GDM1 (cell line): Measurements from ENCODE around the gene RHEB.

Experiments used
- DNase-seq: peaks from one replicate; lab custom pipeline; 2025; lab: John Stamatoyannopoulos, UW

Gene RHEB

GRCh38 chr7:151503902-151504714 lies 15.6 kb downstream of the RHEB start:
- no peak for DNase-seq

- no peak for DNase-seq
Observed at GRCh38 chr7:151501676-151502075, 18.0 kb downstream of the RHEB start.

- DNase-seq, result no peak
Observed at GRCh38 chr7:151498495-151498894, 21.2 kb downstream of the RHEB start.

- DNase-seq, result no peak
Observed at GRCh38 chr7:151497306-151497871, 22.3 kb downstream of the RHEB start.

DNA sequence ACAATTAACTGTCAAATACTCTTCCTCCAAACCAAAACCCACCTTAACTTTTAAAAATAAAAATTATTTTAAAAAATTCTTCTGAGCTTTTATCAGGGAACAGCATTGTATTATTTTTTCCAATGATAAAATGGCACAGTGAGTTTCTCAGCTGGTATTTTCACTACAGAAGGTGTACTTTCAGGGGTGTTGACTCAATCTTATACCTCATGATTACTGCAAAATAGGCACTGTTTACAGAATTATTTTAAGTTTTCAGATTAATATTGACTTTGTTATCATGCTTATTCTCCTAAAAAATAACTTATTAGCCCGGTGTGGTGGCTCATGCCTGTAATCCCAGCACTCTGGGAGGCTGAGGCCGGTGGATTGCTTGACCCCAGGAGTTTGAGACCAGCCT lies 24.3 kb downstream of the RHEB start:
- DNase-seq, result no peak

GRCh38 chr7:151494298-151495284 lies 25.1 kb downstream of the RHEB start:
- no peak for DNase-seq

GRCh38 chr7:151493083-151493482 lies 26.6 kb downstream of the RHEB start:
- no peak for DNase-seq

GRCh38 chr7:151491859-151492258 lies 27.8 kb downstream of the RHEB start:
- DNase-seq, result no peak

DNA sequence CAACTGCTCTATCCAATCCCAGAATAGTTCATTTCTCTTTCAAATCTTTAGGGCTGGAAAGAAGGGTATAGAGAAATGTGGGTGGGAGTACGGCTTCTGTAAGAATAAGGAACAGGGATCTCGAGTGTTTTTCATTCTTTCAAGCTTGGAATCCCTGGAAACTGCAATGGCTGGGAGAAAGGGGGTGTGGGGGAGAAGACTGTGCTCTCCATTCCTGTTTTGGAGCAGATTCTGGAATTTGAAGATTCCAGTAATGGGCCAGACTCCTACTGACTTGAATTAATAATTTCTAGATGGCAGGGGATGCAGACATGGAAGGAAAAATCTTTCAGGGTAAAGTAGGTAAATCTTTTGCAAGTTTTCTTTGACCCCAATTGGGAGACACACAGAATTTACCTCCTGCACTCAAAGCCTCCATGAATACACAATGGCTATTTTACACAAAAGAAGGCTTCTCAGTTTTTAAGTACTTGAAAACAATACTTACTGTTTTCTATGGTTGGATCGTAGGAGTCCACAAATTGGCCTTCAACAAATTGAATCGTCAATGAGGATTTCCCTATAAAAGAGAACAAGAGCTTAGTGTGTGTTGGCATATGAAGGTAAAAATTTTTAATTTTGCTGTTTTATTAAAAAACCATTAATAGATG lies 29.1 kb downstream of the RHEB start:
- DNase-seq, result no peak

GRCh38 chr7:151489498-151489897 lies 30.2 kb downstream of the RHEB start:
- DNase-seq, result no peak

DNA sequence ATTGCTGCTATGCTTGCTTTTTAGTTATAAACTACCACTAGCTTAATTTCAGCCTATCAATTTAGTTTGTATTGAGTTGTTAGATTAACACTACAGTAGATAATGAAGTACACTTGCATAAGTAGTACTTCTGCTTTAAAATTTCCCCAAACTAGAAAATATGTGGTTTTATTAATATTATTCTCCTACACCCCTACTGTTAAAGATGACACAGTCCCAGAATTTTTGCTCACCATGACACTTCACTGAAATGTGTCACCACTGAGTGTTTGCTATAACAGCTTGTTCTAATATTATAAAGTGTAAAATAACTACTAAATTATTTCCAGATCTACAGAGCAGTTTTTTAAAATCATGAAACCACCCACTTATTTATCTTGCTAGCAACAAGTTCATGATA lies 31.6 kb downstream of the RHEB start:
- DNase-seq, result no peak

DNA sequence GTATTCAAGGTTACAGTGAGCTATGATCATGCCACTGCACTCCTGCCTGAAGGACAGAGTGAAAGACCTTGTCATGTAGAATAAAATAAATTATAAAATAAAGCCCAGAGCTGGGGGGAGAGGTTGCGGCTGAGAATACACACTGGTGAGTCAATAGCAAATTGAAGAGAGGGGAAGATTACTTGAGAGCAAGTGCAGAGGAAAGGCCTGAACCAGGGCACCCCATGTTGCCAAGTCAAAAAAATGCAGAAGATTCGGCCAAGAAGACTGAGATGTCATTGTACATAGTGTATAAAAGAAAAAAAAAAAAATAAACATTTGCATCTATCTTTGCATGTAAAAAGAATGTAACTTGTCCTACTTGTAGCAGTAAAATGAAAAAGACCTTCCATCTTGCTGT lies 32.5 kb downstream of the RHEB start:
- no peak for DNase-seq

DNA sequence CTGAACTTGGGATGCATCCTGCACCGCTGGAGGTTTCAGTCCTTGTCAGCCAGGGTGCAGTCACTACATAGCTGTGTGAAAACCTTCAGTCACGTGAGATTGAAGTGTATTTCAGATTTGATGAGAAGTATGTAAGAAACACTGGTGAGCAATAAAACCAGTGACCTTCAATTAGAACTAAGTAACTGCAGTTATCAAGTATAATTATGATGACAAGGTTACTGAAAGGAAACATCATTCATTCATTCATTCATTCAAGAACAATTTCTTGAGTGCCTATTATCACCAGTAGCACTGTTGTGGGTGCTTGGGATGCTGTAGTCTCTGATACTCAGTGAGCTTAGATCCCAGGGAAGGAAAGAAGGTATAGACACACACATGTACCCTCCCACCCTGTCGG lies 33.6 kb downstream of the RHEB start:
- no peak for DNase-seq

DNA sequence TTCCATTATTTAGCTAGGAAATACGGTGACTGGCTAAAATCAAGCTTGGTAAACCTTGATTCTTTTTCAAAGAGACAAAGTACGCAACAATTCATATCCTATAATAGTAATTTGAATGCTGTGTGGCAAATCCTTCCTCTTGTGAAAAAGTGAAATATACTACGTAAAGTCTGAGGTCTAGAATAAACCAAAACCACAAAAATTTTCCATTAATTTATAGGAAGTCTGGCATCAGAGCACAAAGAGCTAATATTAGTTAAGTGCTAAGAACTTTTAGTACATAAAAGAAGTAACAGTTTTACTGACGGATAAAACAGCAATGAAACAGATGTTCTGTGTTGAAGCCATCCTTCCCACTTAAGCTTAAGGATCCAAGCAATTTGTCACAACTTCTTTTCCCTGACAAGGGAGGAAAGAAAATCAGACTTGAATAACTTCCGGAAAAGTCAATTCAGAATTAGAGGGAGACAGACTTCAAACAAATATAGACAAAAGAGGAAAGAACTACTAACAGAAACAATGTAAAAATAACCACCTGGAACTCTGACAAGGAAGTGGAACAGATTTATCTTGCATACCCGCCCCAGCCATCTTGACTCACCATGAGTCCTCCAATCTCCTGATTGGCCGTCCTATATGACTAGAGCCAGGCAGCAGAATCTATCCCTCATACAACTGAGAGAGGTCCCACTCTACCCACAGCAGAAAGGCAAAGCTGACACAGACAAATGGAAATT lies 34.6 kb downstream of the RHEB start:
- no peak for DNase-seq

- no peak for DNase-seq
Observed at GRCh38 chr7:151483711-151483983, 36.0 kb downstream of the RHEB start.

DNA sequence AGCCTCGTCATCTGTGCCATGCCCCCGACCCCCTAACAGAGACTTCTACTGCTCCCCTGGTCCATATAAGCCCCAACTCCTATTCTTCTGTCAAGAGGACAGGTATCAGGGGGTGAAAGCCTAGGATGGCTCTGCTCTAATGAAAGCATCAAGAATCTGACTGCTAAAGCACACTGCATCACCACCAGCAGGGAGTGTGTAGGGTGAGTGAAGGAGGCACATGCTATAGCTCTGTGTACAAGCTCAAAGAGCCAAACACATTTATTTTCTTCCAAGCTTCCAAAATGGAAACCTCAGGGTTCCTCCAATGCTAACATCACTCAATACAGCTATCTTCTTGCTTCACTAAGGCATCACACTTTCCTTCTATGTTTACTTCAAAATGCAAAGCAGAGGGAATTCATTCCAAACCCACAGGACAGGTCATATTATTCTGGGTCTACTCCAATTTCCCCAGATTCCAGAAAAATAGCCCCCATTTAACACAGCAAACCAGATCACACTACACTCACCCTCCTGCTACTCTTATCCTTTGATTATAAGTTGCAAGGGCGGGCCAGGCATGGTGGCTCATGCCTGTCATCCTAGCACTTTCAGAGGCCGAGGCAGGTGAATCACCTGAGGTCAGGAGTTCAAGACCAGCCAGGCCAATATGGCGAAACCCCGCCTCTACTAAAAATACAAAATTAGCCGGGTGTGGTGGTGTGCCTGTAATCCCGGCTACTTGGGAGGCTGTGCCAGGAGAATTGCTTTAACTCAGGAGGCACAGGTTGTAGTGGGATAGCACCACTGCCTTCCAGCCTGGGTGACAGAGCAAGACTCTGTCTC lies 36.6 kb downstream of the RHEB start:
- no peak for DNase-seq

- DNase-seq, result no peak
Observed at GRCh38 chr7:151481650-151482505, 37.8 kb downstream of the RHEB start.

DNA sequence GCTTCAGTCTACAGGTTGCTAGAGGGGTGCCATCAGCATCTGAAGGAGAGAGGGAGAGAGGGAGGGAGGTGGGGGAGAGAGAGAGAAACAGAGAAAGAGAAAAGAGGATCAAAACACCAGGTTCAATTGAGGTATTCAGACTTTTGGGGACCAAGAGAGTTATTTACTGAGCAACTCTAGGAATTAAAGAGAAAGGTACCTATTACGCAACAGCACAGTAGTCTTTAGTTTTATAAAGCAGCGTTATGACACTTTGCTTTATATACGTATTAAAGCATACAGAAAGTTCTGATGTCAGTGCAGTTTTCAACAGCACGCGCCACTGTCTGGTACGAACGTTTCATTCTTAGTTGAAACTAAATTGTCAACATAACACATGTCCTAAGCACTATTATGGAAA lies 41.8 kb downstream of the RHEB start:
- no peak for DNase-seq

DNA sequence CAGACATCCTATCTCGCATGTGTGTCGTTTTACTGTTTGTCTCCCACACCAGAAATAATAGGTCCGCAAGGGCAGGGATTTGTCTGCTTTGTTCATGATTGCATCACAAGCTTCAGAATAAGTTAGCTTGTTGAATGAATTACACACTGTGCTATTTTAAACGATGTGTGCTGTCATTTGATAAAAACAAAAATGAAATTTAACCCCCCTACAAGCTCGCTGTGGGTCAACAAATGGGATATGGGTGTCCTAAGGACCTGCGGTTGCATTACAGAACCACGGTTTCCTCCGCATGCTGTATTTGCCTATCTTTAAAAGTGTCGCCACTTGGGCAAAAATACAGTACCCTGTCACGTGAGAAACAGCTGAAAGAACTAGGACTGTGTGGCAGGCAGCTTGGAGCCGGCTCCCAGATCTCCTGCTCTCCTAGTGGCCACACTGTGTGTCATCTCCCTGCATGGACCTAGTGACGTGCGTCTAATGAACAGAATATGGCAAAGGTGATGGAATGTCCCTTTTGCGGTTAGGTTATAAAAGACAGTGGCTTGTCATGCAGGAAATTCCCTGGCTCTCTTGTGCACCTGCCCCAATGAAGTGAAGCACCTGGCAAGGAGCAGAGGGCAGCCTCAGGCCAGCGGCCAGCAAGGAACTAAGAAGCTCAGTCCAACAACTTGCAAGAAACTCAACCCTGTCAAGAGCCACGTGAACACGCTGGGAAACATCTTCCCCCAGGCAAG lies 46.9 kb downstream of the RHEB start:
- no peak for DNase-seq
